A549 (cell line): ENCODE data around the gene KCNJ9. TPM values are rescaled to one million over a fixed set of nuclear protein-coding genes. Genes with fewer than 3 reads are reported as not detected.

Source experiments
- ATAC-seq, 2 experiments: fragments of 200-7000 bp in 1 of 2; fragments of >200 bp in 1 of 2; cut with Nextera tagmentation in 1 of 2; cut with Tn5 transposase in 1 of 2; 3 replicates each; pipeline versions ENCODE4 v1.8.0 to v1.9.1; 2018 to 2020; ENCODE audit warnings: mild to moderate bottlenecking in 1 of 2, moderate library complexity in 1 of 2
- CTCF ChIA-PET: fragments of 300-600 bp; sonication (Branson Sonifier 250); formaldehyde crosslinking; extraction: SDS; loops from one replicate; lab custom pipeline; 2021; ENCODE audit warnings: antibody characterized with exemption, inconsistent platforms; lab: Yijun Ruan, JAX
- POLR2A ChIA-PET: fragments of 350-600 bp; formaldehyde crosslinking; extraction: SDS; loops from one replicate; lab custom pipeline; 2021; ENCODE audit warnings: antibody characterized with exemption, inconsistent platforms; lab: Yijun Ruan, JAX
- DNase-seq, 2 experiments: peaks; one replicate each; pipeline versions ENCODE4 v3.0.0 to v3.0.0-alpha.2; 2011 to 2016; ENCODE audit warnings: low read depth in 1 of 2, low spot score in 1 of 2
- FAIRE-seq: peaks from 2 replicates; lab custom pipeline; 2011; peaks lifted over from hg19 to GRCh38; lab: Jason Lieb, UNC
- H3K27ac ChIP-seq, 2 experiments: fragments of >200 bp; sonication (Bioruptor Twin); formaldehyde crosslinking; 3 replicates each; pipeline ENCODE4 v1.5.1; 2016 to 2017
- H3K4me1 ChIP-seq: fragments of >200 bp; sonication (Bioruptor Twin); formaldehyde crosslinking; 3 replicates; pipeline ENCODE4 v1.6.1; 2016
- H3K4me2 ChIP-seq: fragments of >200 bp; sonication (Bioruptor Twin); formaldehyde crosslinking; 3 replicates; pipeline ENCODE4 v1.6.1; 2016
- H3K4me3 ChIP-seq: fragments of >200 bp; sonication (Bioruptor Twin); formaldehyde crosslinking; 3 replicates; pipeline ENCODE4 v1.5.1; 2016
- H3K9me3 ChIP-seq: fragments of >200 bp; sonication (Bioruptor Twin); formaldehyde crosslinking; 3 replicates; pipeline ENCODE4 v1.6.1; 2016
- ATOH8 ChIP-seq: fragments of 250-450 bp; sonication (Bioruptor Pico); IDR thresholded peaks from 2 replicates; pipeline ENCODE4 v1.5.0; 2020; ENCODE audit warnings: low read depth, mild to moderate bottlenecking, moderate library complexity
- CBX8 ChIP-seq: fragments of 200-600 bp; sonication (generic); IDR thresholded peaks from 2 replicates; pipeline ENCODE4 v1.6.1; 2016
- EHF ChIP-seq: fragments of 250-450 bp; sonication (Bioruptor Pico); IDR thresholded peaks from 2 replicates; pipeline ENCODE4 v1.5.0; 2020; ENCODE audit warnings: mild to moderate bottlenecking
- EP300 ChIP-seq, 2 experiments: fragments of >200 bp; sonication (Bioruptor Twin); formaldehyde crosslinking; IDR thresholded peaks; 2 replicates in 1 of 2; 3 replicates in 1 of 2; pipeline ENCODE4 v1.6.1; 2016 to 2017
- ESRRA ChIP-seq: fragments of 150-350 bp; IDR thresholded peaks from 2 replicates; pipeline ENCODE4 v1.6.1; 2014; ENCODE audit warnings: mild to moderate bottlenecking, low read length, borderline replicate concordance
- FOSB ChIP-seq: fragments of 250-450 bp; sonication (Bioruptor Pico); IDR thresholded peaks from 2 replicates; pipeline ENCODE4 v1.5.0; 2020; ENCODE audit warnings: mild to moderate bottlenecking, moderate library complexity
- FOXS1 ChIP-seq: fragments of 250-450 bp; sonication (Bioruptor Pico); IDR thresholded peaks from 2 replicates; pipeline ENCODE4 v1.5.0; 2020; ENCODE audit warnings: mild to moderate bottlenecking, moderate library complexity
- GATA3 ChIP-seq: IDR thresholded peaks from 2 replicates; pipeline ENCODE4 v1.6.1; 2012; ENCODE audit warnings: borderline replicate concordance
- HDAC2 ChIP-seq: fragments of 200-600 bp; sonication (generic); IDR thresholded peaks from 2 replicates; pipeline ENCODE4 v1.6.1; 2016
- HEYL ChIP-seq: fragments of 250-450 bp; sonication (Bioruptor Pico); IDR thresholded peaks from 2 replicates; pipeline ENCODE4 v1.8.0; 2021; ENCODE audit warnings: mild to moderate bottlenecking, moderate library complexity
- HMGXB4 ChIP-seq: fragments of 250-450 bp; sonication (Bioruptor Pico); IDR thresholded peaks from 2 replicates; pipeline ENCODE4 v1.5.0; 2021; ENCODE audit warnings: mild to moderate bottlenecking, moderate library complexity, borderline replicate concordance
- HOXB5 ChIP-seq: fragments of 250-450 bp; sonication (Bioruptor Pico); IDR thresholded peaks from 2 replicates; pipeline ENCODE4 v1.5.0; 2020; ENCODE audit warnings: mild to moderate bottlenecking, moderate library complexity
- JUN ChIP-seq, 2 experiments: fragments of >200 bp; sonication (Bioruptor Twin); formaldehyde crosslinking; IDR thresholded peaks; 2 replicates in 1 of 2; 3 replicates in 1 of 2; pipeline ENCODE4 v1.6.1; 2016 to 2017
- MAZ ChIP-seq: fragments of 150-350 bp; IDR thresholded peaks from 2 replicates; pipeline ENCODE4 v1.6.1; 2014; ENCODE audit warnings: antibody characterized with exemption, low read depth, low read length, borderline replicate concordance
- NFE2L2 ChIP-seq: fragments of 150-350 bp; conservative IDR thresholded peaks from 2 replicates; pipeline ENCODE4 v1.6.1; 2014; ENCODE audit warnings: low read length
- NR3C1 ChIP-seq: fragments of >200 bp; sonication (Bioruptor Twin); formaldehyde crosslinking; IDR thresholded peaks from 3 replicates; pipeline ENCODE4 v1.6.1; 2017
- PHF8 ChIP-seq: fragments of 200-600 bp; sonication (generic); IDR thresholded peaks from 2 replicates; pipeline ENCODE4 v1.6.1; 2016; ENCODE audit warnings: low read depth, mild to moderate bottlenecking, antibody characterized with exemption, moderate library complexity, borderline replicate concordance
- POLR2A ChIP-seq: IDR thresholded peaks from 2 replicates; pipeline ENCODE4 v1.6.1; 2012; ENCODE audit warnings: mild to moderate bottlenecking, low read length
- RCOR1 ChIP-seq: fragments of 150-350 bp; IDR thresholded peaks from 2 replicates; pipeline ENCODE4 v1.6.1; 2014; ENCODE audit warnings: antibody characterized with exemption, low read length, low read depth
- RNF2 ChIP-seq: fragments of 200-600 bp; sonication (generic); IDR thresholded peaks from 2 replicates; pipeline ENCODE4 v1.6.1; 2016; ENCODE audit warnings: low read depth, mild to moderate bottlenecking, antibody characterized with exemption, moderate library complexity, borderline replicate concordance
- TFCP2L1 ChIP-seq: fragments of 250-450 bp; sonication (Bioruptor Pico); IDR thresholded peaks from 2 replicates; pipeline ENCODE4 v1.5.0; 2021; ENCODE audit warnings: mild to moderate bottlenecking
- TP53 ChIP-seq: fragments of 250-450 bp; sonication (Bioruptor Pico); IDR thresholded peaks from 2 replicates; pipeline ENCODE4 v1.5.0; 2021; ENCODE audit warnings: mild to moderate bottlenecking, moderate library complexity
- ZC3H11A ChIP-seq: fragments of 450-650 bp; IDR thresholded peaks from 2 replicates; pipeline ENCODE4 v1.6.1; 2014; ENCODE audit warnings: antibody characterized with exemption, mild to moderate bottlenecking
- ZFP36 ChIP-seq: fragments of 450-650 bp; IDR thresholded peaks from 2 replicates; pipeline ENCODE4 v1.6.1; 2014; ENCODE audit warnings: borderline replicate concordance; ENCODE audit not compliant: partially characterized antibody
- ZNF302 ChIP-seq: fragments of 250-450 bp; sonication (Bioruptor Pico); IDR thresholded peaks from 2 replicates; pipeline ENCODE4 v1.9.0; 2021; ENCODE audit warnings: inconsistent platforms, mild to moderate bottlenecking, moderate library complexity
- WGBS: methylation state at CpG from one replicate; pipeline ENCODE4 v1.1.6; 2017; ENCODE audit errors: missing lambda C conversion rate; 5-methylcytosine and 5-hydroxymethylcytosine counted together
- polyA plus RNA-seq, 4 experiments: library from polyadenylated mRNA; depleted of rRNA in 3 of 4; stranded (reverse); fragments of >200 nt; fragmentation: RNase III in 1 of 4; extraction: RNeasy Plus Mini Kit Qiagen cat#74134 plus additional on column Dnase treatment in 1 of 4; gene quantifications; 2 replicates in 3 of 4; 3 replicates in 1 of 4; pipeline ENCODE4 v1.2.3, GENCODE V29; 2011 to 2017

The KCNJ9 gene
- polyA plus RNA-seq, 2 of the 4 experiments (the other 2 are of a cell fraction), result not detected

- no peak for FAIRE-seq
- CTCF ChIA-PET, result interaction anchor here (0.8 to 16.8 kb wide), 8 partner anchors 14 to 171 kb away, joined by 3 to 409 read pairs (median 4); partner anchors contain the start of gene KCNJ10
- WGBS, result 11% methylated on average over 6 of the region's 6 CpGs
Observed at GRCh38 chr1:160080381-160081100, 797 bp upstream of the KCNJ9 start.

GRCh38 chr1:160082487-160082886 is 1.1 kb downstream of the KCNJ9 start:
- no peaks in the 10 kb centered on the region for H3K9me3 ChIP-seq
- WGBS, result 5% methylated on average over 2 of the region's 2 CpGs
- H3K27ac ChIP-seq, result no peak overlapping the region
- ATAC-seq (no peak), FAIRE-seq (no peak), DNase-seq (no peak)
- 0 out of 3 replicates have a peak, but pooled peaks cover 2% of the 10 kb centered on the region for H3K4me1 ChIP-seq
- no peak overlapping the region for H3K4me3 ChIP-seq
- ChIA-PET CTCF (interaction anchor here (0.8 to 16.8 kb wide), 11 partner anchors 9 to 302 kb away, joined by 3 to 409 read pairs (median 4); partner anchors contain the start of genes DUSP23 and KCNJ10), POLR2A (no interaction called here)
- TF ChIP-seq HDAC2 (no peak), TP53 (CRISPR knock-in tag) (no peak), HOXB5 (CRISPR knock-in tag) (no peak), ESRRA (no peak), RCOR1 (no peak), EHF (no peak)
- H3K4me2 ChIP-seq, result no peak overlapping the region

More at GRCh38 chr1:160080381-160081100, 797 bp upstream of the KCNJ9 start:
- TF ChIP-seq EP300 (IDR thresholded peaks at IDR 0.05) (no peak), ESRRA (no peak), RNF2 (no peak), NR3C1 (no peak), HEYL (CRISPR knock-in tag) (no peak), TFCP2L1 (CRISPR knock-in tag) (no peak), POLR2A (no peak)
- POLR2A ChIA-PET, result no interaction called here
- Histone ChIP-seq H3K4me1 (0 out of 3 replicates have a peak, but pooled peaks cover 2% of the 10 kb centered on the region), H3K4me3 (no peak overlapping the region), H3K4me2 (no peak overlapping the region), H3K9me3 (no peaks in the 10 kb centered on the region), H3K27ac (no peak overlapping the region)
- DNase-seq (no peak), ATAC-seq (no peak)

GRCh38 chr1:160082926-160083325 is 1.6 kb downstream of the KCNJ9 start:
- ChIA-PET CTCF (interaction anchor here (0.8 to 16.8 kb wide), 11 partner anchors 8 to 302 kb away, joined by 3 to 409 read pairs (median 3); partner anchors contain the start of genes DUSP23 and KCNJ10), POLR2A (no interaction called here)
- FAIRE-seq, result no peak
- Histone ChIP-seq H3K4me1 (0 out of 3 replicates have a peak, but pooled peaks cover 2% of the 10 kb centered on the region), H3K4me3 (no peak overlapping the region; the same call in 2 of the 3 replicates), H3K27ac (no peak overlapping the region), H3K4me2 (no peak overlapping the region; the same call in 2 of the 3 replicates), H3K9me3 (no peaks in the 10 kb centered on the region)
- 31% methylated on average over 2 of the region's 3 CpGs for WGBS
- no peak for ATAC-seq
- TF ChIP-seq TP53 (CRISPR knock-in tag) (no peak), ATOH8 (CRISPR knock-in tag) (no peak), RNF2 (no peak), FOSB (CRISPR knock-in tag) (no peak), HEYL (CRISPR knock-in tag) (no peak), NFE2L2 (no peak), GATA3 (no peak), EP300 (IDR thresholded peaks at IDR 0.05) (no peak), MAZ (no peak), ZNF302 (no peak), ZFP36 (no peak), JUN (IDR thresholded peaks at IDR 0.05) (no peak), FOXS1 (no peak), CBX8 (no peak), ZC3H11A (no peak), HMGXB4 (CRISPR knock-in tag) (no peak), PHF8 (no peak)
- no peak for DNase-seq
